ENCODE measurements around the gene ATXN2L. TPM values are rescaled to one million over a fixed set of nuclear protein-coding genes. Genes with fewer than 3 reads are reported as not detected.
"Not testable (repeated sequence)": the region's sequence is repeated elsewhere in the genome, so short reads cannot be mapped to it uniquely, and the experiment has no call there.

Gene ATXN2L, protein sequence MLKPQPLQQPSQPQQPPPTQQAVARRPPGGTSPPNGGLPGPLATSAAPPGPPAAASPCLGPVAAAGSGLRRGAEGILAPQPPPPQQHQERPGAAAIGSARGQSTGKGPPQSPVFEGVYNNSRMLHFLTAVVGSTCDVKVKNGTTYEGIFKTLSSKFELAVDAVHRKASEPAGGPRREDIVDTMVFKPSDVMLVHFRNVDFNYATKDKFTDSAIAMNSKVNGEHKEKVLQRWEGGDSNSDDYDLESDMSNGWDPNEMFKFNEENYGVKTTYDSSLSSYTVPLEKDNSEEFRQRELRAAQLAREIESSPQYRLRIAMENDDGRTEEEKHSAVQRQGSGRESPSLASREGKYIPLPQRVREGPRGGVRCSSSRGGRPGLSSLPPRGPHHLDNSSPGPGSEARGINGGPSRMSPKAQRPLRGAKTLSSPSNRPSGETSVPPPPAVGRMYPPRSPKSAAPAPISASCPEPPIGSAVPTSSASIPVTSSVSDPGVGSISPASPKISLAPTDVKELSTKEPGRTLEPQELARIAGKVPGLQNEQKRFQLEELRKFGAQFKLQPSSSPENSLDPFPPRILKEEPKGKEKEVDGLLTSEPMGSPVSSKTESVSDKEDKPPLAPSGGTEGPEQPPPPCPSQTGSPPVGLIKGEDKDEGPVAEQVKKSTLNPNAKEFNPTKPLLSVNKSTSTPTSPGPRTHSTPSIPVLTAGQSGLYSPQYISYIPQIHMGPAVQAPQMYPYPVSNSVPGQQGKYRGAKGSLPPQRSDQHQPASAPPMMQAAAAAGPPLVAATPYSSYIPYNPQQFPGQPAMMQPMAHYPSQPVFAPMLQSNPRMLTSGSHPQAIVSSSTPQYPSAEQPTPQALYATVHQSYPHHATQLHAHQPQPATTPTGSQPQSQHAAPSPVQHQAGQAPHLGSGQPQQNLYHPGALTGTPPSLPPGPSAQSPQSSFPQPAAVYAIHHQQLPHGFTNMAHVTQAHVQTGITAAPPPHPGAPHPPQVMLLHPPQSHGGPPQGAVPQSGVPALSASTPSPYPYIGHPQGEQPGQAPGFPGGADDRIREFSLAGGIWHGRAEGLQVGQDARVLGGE
- total RNA-seq (2014; rRNA removed; shearing (Covaris generic)) = 17.9 and 29.7 TPM in 2 replicates

- peak; percentile 94 for DNase-seq (ENCODE audit: low read depth)
Observed at GRCh38 chr16:28822520-28823290, at the start of gene ATXN2L. Gene ATXN2L (plus strand): TSS chr16:28822999. CDS start chr16:28823260, 261 bp downstream.

- DNase-seq (ENCODE audit: low read depth) = not testable (repeated sequence)
Observed at GRCh38 chr16:28781697-28782096, 41.1 kb upstream of the ATXN2L start.

- not testable (repeated sequence) for DNase-seq (ENCODE audit: low read depth)
Observed at GRCh38 chr16:28782357-28782756, 40.4 kb upstream of the ATXN2L start.

GRCh38 chr16:28802235-28803019 is 20.4 kb upstream of the ATXN2L start:
- peak; percentile 73 for DNase-seq (ENCODE audit: low read depth)

GRCh38 chr16:28807445-28808120 is 15.2 kb upstream of the ATXN2L start:
- not testable (repeated sequence) for DNase-seq (ENCODE audit: low read depth)

GRCh38 chr16:28820016-28820415 is 2.8 kb upstream of the ATXN2L start:
- DNase-seq (ENCODE audit: low read depth) = no peak

DNA sequence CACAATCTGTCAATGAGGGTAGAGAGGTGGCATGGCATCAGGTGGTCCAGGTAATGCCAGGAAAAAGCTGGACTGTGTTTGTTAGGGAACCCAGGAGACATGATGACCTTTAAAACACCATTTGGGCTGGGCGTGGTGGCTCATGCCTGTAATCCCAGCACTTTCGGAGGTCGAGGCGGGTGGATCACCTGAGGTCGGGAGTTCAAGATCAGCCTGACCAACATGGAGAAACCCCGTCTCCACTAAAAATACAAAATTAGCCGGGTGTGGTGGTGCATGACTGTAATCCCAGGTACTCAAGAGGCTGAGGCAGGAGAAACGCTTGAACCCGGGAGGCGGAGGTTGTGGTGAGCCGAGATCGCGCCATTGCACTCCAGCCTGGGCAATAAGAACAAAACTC is 2.3 kb upstream of the ATXN2L start:
- DNase-seq (ENCODE audit: low read depth) = not testable (repeated sequence)

- DNase-seq (ENCODE audit: low read depth) = no peak
Observed at GRCh38 chr16:28821874-28822519, 802 bp upstream of the ATXN2L start.

DNA sequence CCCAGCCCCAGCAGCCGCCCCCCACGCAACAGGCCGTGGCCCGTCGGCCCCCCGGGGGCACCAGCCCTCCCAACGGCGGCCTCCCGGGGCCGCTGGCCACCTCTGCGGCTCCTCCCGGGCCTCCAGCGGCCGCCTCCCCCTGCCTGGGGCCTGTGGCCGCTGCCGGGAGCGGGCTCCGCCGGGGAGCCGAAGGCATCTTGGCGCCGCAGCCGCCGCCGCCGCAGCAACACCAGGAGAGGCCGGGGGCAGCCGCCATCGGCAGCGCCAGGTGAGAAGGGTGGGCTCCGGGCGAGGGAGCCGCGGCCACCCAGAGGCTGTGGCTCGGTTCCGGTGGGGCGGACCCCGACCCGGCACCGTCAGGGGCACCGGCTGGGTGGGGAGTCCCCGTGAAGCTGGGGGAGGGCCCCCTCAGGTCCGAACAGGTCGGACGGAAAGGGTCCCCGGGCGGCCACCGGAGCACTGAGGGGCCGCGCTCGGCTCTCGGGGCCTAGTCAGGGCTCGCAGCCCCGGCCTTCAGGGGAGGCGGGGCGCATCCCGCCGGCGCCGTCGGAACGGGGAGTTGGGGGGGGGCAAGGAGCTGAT is 583 bp downstream of the ATXN2L start:
- no peak for DNase-seq (ENCODE audit: low read depth)

GRCh38 chr16:28823873-28824716 is 1.3 kb downstream of the ATXN2L start:
- peak; percentile 96 for DNase-seq (ENCODE audit: low read depth)

- DNase-seq (ENCODE audit: low read depth) = no peak
Observed at GRCh38 chr16:28824717-28824973, 1.8 kb downstream of the ATXN2L start.

- DNase-seq (ENCODE audit: low read depth) = no peak
Observed at GRCh38 chr16:28826141-28826540, 3.3 kb downstream of the ATXN2L start.

- no peak for DNase-seq (ENCODE audit: low read depth)
Observed at GRCh38 chr16:28829747-28830146, 6.9 kb downstream of the ATXN2L start.

DNA sequence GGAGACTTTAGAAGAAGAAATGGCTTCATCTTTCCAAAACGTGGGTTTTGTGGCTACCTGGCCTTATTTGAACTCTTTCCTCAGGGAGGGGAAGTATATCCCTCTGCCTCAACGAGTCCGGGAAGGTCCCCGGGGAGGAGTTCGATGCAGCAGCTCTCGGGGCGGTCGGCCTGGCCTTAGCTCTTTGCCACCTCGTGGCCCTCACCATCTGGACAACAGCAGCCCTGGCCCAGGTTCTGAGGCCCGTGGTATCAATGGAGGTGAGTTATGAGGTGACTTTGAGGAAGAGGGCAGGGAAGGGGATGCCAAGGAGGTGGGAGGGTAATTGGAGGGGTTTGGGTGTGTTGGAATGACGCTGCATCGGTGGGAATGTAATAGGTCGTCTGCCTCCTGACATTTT is 7.7 kb downstream of the ATXN2L start:
- no peak for DNase-seq (ENCODE audit: low read depth)

DNA sequence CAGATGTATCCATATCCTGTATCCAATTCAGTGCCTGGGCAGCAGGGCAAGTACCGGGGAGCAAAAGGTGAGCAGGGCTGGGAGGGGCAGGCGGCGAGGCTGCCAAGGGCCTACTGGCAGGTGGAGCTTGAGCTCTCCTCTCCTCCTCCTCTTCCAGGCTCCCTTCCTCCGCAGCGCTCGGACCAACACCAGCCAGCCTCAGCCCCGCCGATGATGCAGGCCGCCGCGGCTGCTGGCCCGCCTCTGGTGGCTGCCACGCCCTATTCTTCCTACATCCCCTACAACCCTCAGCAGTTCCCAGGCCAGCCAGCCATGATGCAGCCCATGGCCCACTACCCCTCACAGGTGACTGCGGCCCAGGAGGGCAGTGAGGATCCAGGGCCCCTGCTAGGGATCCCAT is 11.6 kb downstream of the ATXN2L start:
- no peak for DNase-seq (ENCODE audit: low read depth)

DNA sequence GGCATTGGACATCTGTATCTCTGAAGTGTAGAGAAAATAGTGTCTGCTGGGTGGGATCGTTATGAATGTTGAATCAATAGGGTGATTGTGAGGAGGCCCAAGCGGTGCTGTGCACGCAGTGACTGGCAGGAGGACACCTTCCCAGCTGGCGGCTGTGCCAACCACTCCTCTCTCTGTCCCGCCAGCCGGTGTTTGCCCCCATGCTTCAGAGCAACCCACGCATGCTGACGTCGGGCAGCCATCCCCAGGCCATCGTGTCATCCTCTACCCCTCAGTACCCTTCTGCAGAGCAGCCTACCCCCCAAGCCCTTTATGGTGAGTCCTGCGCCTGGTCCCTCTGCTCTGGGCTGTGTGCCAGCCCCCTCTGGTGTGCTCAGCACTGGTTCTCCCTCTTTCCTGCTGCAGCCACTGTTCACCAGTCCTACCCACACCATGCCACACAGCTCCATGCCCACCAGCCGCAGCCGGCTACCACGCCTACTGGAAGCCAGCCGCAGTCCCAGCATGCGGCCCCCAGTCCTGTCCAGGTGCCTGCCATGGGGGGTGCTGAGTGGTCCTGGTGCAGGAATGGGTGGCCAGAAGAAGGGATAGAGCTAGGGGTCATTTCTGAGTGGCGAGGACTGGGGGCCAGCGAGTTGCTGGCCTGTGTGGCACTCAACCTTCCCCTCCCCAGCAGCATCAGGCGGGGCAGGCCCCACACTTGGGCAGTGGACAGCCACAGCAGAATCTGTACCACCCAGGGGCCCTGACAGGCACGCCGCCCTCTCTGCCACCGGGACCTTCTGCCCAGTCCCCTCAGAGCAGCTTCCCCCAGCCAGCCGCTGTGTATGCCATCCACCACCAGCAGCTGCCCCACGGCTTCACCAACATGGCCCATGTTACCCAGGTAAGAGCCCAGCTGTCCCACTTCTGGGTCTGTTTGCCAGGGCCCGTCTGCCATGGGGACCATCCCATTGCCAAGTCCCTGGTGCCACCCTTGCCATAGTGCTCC is 12.4 kb downstream of the ATXN2L start:
- no peak for DNase-seq (ENCODE audit: low read depth)

Measured in RPMI7951 (cell line).